Esophagus squamous epithelium (tissue), 4 donors: ENCODE results near the gene MYL3.

ENCODE experiments used
- CTCF ChIP-seq, 6 experiments: fragments of 450-650 bp in 4 of 6; fragments of 200-600 bp in 2 of 6; sonication (generic) in 2 of 6; IDR thresholded peaks; one replicate each; pipeline ENCODE4 v1.5.1; 2016 to 2019; ENCODE audit warnings: antibody characterized with exemption in 6 of 6, mild to moderate bottlenecking in 4 of 6, moderate library complexity in 4 of 6
- POLR2A ChIP-seq, 4 donors: fragments of 450-650 bp; IDR thresholded peaks; one replicate each; pipeline ENCODE4 v1.6.1; 2017; ENCODE audit warnings: antibody characterized with exemption in 4 of 4, mild to moderate bottlenecking in 4 of 4, moderate library complexity in 3 of 4

GRCh38 chr3:46900356-46900755 is 37.1 kb upstream of the MYL3 start:
- no peak for TF ChIP-seq CTCF (IDR thresholded peaks at IDR 0.05)
- no peak for TF ChIP-seq POLR2A (IDR thresholded peaks at IDR 0.05)
